ENCODE measurements around the gene CASQ1. TPM values are rescaled to one million over a fixed set of nuclear protein-coding genes. Genes with fewer than 3 reads are reported as not detected.

The CASQ1 gene
- total RNA-seq, 2 donors from 2014 or later: not detected

GRCh38 chr1:160200786-160201185 lies 10.4 kb downstream of the CASQ1 start:
- H3K4me1 ChIP-seq: peaks cover 11% of the 10 kb centered on the region
- H3K4me3 ChIP-seq: no peak overlapping the region
- H3K27me3 ChIP-seq: no peaks in the 10 kb centered on the region
- TF ChIP-seq CTCF (IDR thresholded peaks at IDR 0.05) (no peak), POLR2A (IDR thresholded peaks at IDR 0.05) (no peak)
- no peaks in the 10 kb centered on the region for H3K9me3 ChIP-seq
- ATAC-seq (no peak), DNase-seq (no peak)
- H3K36me3 ChIP-seq (replicated peaks in 1 of 2; ENCODE audit: insufficient read depth in 1 of 2, low read depth in 2 of 2): no peaks in the 10 kb centered on the region
- H3K27ac ChIP-seq: no peak overlapping the region
- WGBS, 2 donors: 80 to 84% methylated on average over 4 of the region's 4 CpGs
- intact Hi-C loops (cut with DNase I): no loop called here

GRCh38 chr1:160204526-160205241 lies 14.3 kb downstream of the CASQ1 start:
- Histone ChIP-seq H3K36me3 (replicated peaks in 1 of 2; ENCODE audit: insufficient read depth in 1 of 2, low read depth in 2 of 2) (no peaks in the 10 kb centered on the region), H3K27me3 (no peaks in the 10 kb centered on the region), H3K4me3 (no peak overlapping the region), H3K27ac (peak overlapping the region in 3 of 4 donors; percentile 72 to 85 (median 83)), H3K9me3 (no peaks in the 10 kb centered on the region), H3K4me1 (peaks cover 41% of the 10 kb centered on the region)
- intact Hi-C loops (cut with DNase I): no loop called here
- ATAC-seq (no peak), DNase-seq (no peak)
- TF ChIP-seq CTCF (IDR thresholded peaks at IDR 0.05) (no peak), POLR2A (IDR thresholded peaks at IDR 0.05) (no peak)
- 27 to 30% methylated on average over 7 of the region's 7 CpGs for WGBS, 2 donors

- Histone ChIP-seq H3K9me3 (no peaks in the 10 kb centered on the region), H3K27me3 (no peaks in the 10 kb centered on the region), H3K4me3 (peak within 1 kb of the TSS; percentile 58 to 65), H3K36me3 (replicated peaks in 1 of 2; ENCODE audit: insufficient read depth in 1 of 2, low read depth in 2 of 2) (no peaks in the 10 kb centered on the region), H3K27ac (peak within 1 kb of the TSS; percentile 72 to 88 (median 84)), H3K4me1 (peaks cover 48% of the 10 kb centered on the region)
- WGBS, 2 donors: 0% methylated on average over 1 to 73 of the region's 76 CpGs
- peak; percentile 86 for ATAC-seq
- peak; percentile 72 to 81 (median 78) for DNase-seq
- TF ChIP-seq POLR2A (IDR thresholded peaks at IDR 0.05) (peak; percentile 61 to 77 (median 76)), CTCF (IDR thresholded peaks at IDR 0.05) (no peak)
- intact Hi-C loops (cut with DNase I): no loop called here
Observed at GRCh38 chr1:160205242-160206035, 15.1 kb downstream of the CASQ1 start, which contains the start of gene PEA15. TSS of gene PEA15 (plus strand) at chr1:160205384. CDS start at chr1:160211545, 6,161 bp downstream.

- ATAC-seq: peak; percentile 33
- 4 to 7% methylated on average over 8 to 9 of the region's 9 CpGs for WGBS, 2 donors
- TF ChIP-seq POLR2A (IDR thresholded peaks at IDR 0.05) (no peak), CTCF (IDR thresholded peaks at IDR 0.05) (no peak)
- DNase-seq: peak in 3 of 4 donors; percentile 29 to 37 (median 33)
- peak overlapping the region in 1 of 2 donors; percentile 65 for H3K4me3 ChIP-seq
- H3K27ac ChIP-seq: peak overlapping the region; percentile 72 to 88 (median 84)
- intact Hi-C loops (cut with DNase I): no loop called here
- H3K27me3 ChIP-seq: no peaks in the 10 kb centered on the region
- H3K36me3 ChIP-seq (replicated peaks in 1 of 2; ENCODE audit: insufficient read depth in 1 of 2, low read depth in 2 of 2): no peaks in the 10 kb centered on the region
- peaks cover 54% of the 10 kb centered on the region for H3K4me1 ChIP-seq
- no peaks in the 10 kb centered on the region for H3K9me3 ChIP-seq
Observed at GRCh38 chr1:160206036-160206389, 15.6 kb downstream of the CASQ1 start.

Measured in body of pancreas (tissue), 4 donors.